ENCODE data around the gene FGF4.
"Not testable (repeated sequence)": the region's sequence is repeated elsewhere in the genome, so short reads cannot be mapped to it uniquely, and the experiment has no call there.

The FGF4 gene

GRCh38 chr11:69773626-69774353 is 1.4 kb downstream of the FGF4 start:
- DNase-seq (ENCODE audit: low read depth in 2 of 2), result no peak

- no peak for DNase-seq (ENCODE audit: low read depth in 2 of 2)
Measured at GRCh38 chr11:69771466-69771865, 3.7 kb downstream of the FGF4 start.

- DNase-seq (ENCODE audit: low read depth in 2 of 2), result no peak
Measured at GRCh38 chr11:69770540-69770939, 4.6 kb downstream of the FGF4 start.

- DNase-seq (ENCODE audit: low read depth in 2 of 2), result no peak
Measured at GRCh38 chr11:69765498-69765995, 9.6 kb downstream of the FGF4 start.

GRCh38 chr11:69764918-69765317 is 10.2 kb downstream of the FGF4 start:
- not testable (repeated sequence) for DNase-seq (ENCODE audit: low read depth in 2 of 2)

GRCh38 chr11:69760319-69760718 is 14.8 kb downstream of the FGF4 start:
- DNase-seq (ENCODE audit: low read depth in 2 of 2), result no peak

- DNase-seq (ENCODE audit: low read depth in 2 of 2), result no peak
Measured at GRCh38 chr11:69752890-69753289, 22.3 kb downstream of the FGF4 start.

GRCh38 chr11:69750875-69751597 is 24.1 kb downstream of the FGF4 start:
- no peak for DNase-seq (ENCODE audit: low read depth in 2 of 2)

- DNase-seq (ENCODE audit: low read depth in 2 of 2), result no peak
Measured at GRCh38 chr11:69750108-69750850, 24.9 kb downstream of the FGF4 start.

- no peak for DNase-seq (ENCODE audit: low read depth in 2 of 2)
Measured at GRCh38 chr11:69748637-69749036, 26.5 kb downstream of the FGF4 start.

- no peak for DNase-seq (ENCODE audit: low read depth in 2 of 2)
Measured at GRCh38 chr11:69746752-69747742, 28.1 kb downstream of the FGF4 start.

GRCh38 chr11:69746140-69746539 is 29.0 kb downstream of the FGF4 start:
- no peak for DNase-seq (ENCODE audit: low read depth in 2 of 2)

GRCh38 chr11:69745201-69745600 is 29.9 kb downstream of the FGF4 start:
- no peak for DNase-seq (ENCODE audit: low read depth in 2 of 2)

GRCh38 chr11:69744435-69744834 is 30.7 kb downstream of the FGF4 start:
- DNase-seq (ENCODE audit: low read depth in 2 of 2), result no peak

GRCh38 chr11:69734841-69735240 is 40.3 kb downstream of the FGF4 start:
- DNase-seq (ENCODE audit: low read depth in 2 of 2), result no peak

- DNase-seq (ENCODE audit: low read depth in 2 of 2), result no peak
Measured at GRCh38 chr11:69734367-69734766, 40.8 kb downstream of the FGF4 start.

GRCh38 chr11:69732910-69733309 is 42.2 kb downstream of the FGF4 start:
- DNase-seq (ENCODE audit: low read depth in 2 of 2), result no peak

- no peak for DNase-seq (ENCODE audit: low read depth in 2 of 2)
Measured at GRCh38 chr11:69731110-69731509, 44.0 kb downstream of the FGF4 start.

- DNase-seq (ENCODE audit: low read depth in 2 of 2), result no peak
Measured at GRCh38 chr11:69730500-69730899, 44.6 kb downstream of the FGF4 start.

GRCh38 chr11:69729252-69729651 is 45.9 kb downstream of the FGF4 start:
- DNase-seq (ENCODE audit: low read depth in 2 of 2), result no peak

GRCh38 chr11:69727266-69727665 is 47.9 kb downstream of the FGF4 start:
- DNase-seq (ENCODE audit: low read depth in 2 of 2), result no peak
